MM.1S (cell line): ENCODE measurements around the gene CCNA2.

Source experiments
- DNase-seq: peaks from one replicate; pipeline ENCODE4 v3.0.0-alpha.2; 2015
- H2AFZ ChIP-seq: fragments of 300-600 bp; sonication (generic); 2 replicates; pipeline ENCODE4 v1.6.0; 2016; ENCODE audit warnings: antibody characterized with exemption, low read length
- H3F3A ChIP-seq: fragments of 300-600 bp; sonication (generic); 2 replicates; pipeline ENCODE4 v1.6.1; 2016; ENCODE audit warnings: mild to moderate bottlenecking, antibody characterized with exemption, low read length, moderate library complexity, mixed read lengths; ENCODE audit not compliant: insufficient read depth
- H3K27ac ChIP-seq: fragments of 300-600 bp; sonication (generic); 2 replicates; pipeline ENCODE4 v1.5.1; 2016; ENCODE audit warnings: mild to moderate bottlenecking, low read length
- H3K27me3 ChIP-seq: fragments of 300-600 bp; sonication (generic); replicated peaks from 2 replicates; pipeline ENCODE4 v1.6.0; 2016; ENCODE audit warnings: low read length; ENCODE audit not compliant: insufficient read depth
- H3K36me3 ChIP-seq: fragments of 300-600 bp; sonication (generic); replicated peaks from 2 replicates; pipeline ENCODE4 v1.6.1; 2016; ENCODE audit warnings: mild to moderate bottlenecking, low read length, mixed read lengths; ENCODE audit not compliant: insufficient read depth
- H3K4me1 ChIP-seq: fragments of 300-600 bp; sonication (generic); 2 replicates; pipeline ENCODE4 v1.6.1; 2016; ENCODE audit warnings: low read length, mixed read lengths
- H3K4me2 ChIP-seq: fragments of 300-600 bp; sonication (generic); 2 replicates; pipeline ENCODE4 v1.6.0; 2016; ENCODE audit warnings: low read depth, low read length
- H3K4me3 ChIP-seq: fragments of 300-600 bp; sonication (generic); 2 replicates; pipeline ENCODE4 v1.5.1; 2016; ENCODE audit warnings: low read length, mixed read lengths
- H3K79me2 ChIP-seq: fragments of 300-600 bp; sonication (generic); 2 replicates; pipeline ENCODE4 v1.6.1; 2016; ENCODE audit warnings: mixed run types, low read length, mixed read lengths
- H3K9ac ChIP-seq: fragments of 300-600 bp; sonication (generic); 2 replicates; pipeline ENCODE4 v1.6.1; 2016; ENCODE audit warnings: low read length, mixed read lengths
- H3K9me2 ChIP-seq: fragments of 300-600 bp; sonication (generic); replicated peaks from 2 replicates; pipeline ENCODE4 v1.6.1; 2016; ENCODE audit warnings: mild to moderate bottlenecking, low read length, mixed read lengths; ENCODE audit not compliant: insufficient read depth
- H3K9me3 ChIP-seq: fragments of 300-600 bp; sonication (generic); replicated peaks from 2 replicates; pipeline ENCODE4 v1.6.1; 2016; ENCODE audit warnings: mild to moderate bottlenecking, low read length, mixed read lengths; ENCODE audit not compliant: insufficient read depth
- H4K20me1 ChIP-seq: fragments of 300-600 bp; sonication (generic); 2 replicates; pipeline ENCODE4 v1.6.1; 2016; ENCODE audit warnings: mild to moderate bottlenecking, low read length, moderate library complexity, mixed read lengths; ENCODE audit not compliant: insufficient read depth
- EZH2 ChIP-seq: fragments of 300-600 bp; sonication (generic); optimal IDR thresholded peaks from 2 replicates; pipeline ENCODE3; 2017; ENCODE audit warnings: low read depth, mild to moderate bottlenecking, antibody characterized with exemption, low read length, mixed read lengths
- EZH2phosphoT487 ChIP-seq: fragments of 300-600 bp; sonication (generic); IDR thresholded peaks from 2 replicates; pipeline ENCODE4 v1.6.1; 2018; ENCODE audit warnings: antibody characterized with exemption, low read length
- TF ChIP-seq, protein P1 (sequence below): fragments of 300-600 bp; sonication (generic); IDR thresholded peaks from 2 replicates; pipeline ENCODE4 v1.5.1; 2016; ENCODE audit warnings: antibody characterized with exemption, low read length, mixed read lengths

The CCNA2 gene

DNA sequence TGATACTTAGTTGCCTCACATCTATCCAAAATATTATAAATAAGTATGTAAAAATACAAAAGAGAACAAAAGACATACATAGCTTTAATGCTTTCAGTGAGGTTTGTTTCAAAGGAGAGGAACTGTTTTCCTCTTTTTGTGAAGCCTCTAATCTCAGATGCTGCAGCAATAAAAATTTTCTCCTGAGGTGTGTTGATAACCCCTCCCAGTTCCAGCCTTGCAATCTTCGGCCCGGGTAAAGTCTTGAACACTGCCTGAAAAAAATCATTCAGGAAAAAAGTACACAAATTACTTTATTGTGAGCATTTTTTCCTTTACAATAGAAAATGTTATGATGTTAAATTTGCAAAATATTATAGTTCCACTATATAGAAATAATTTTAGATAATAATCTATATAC, 37.7 kb upstream of the CCNA2 start:
- H2AFZ ChIP-seq, result no peak overlapping the region
- H4K20me1 ChIP-seq, result no peaks in the 10 kb centered on the region
- no peak overlapping the region for H3K4me3 ChIP-seq
- H3K4me1 ChIP-seq, result no peaks in the 10 kb centered on the region
- H3K9me3 ChIP-seq, result no peaks in the 10 kb centered on the region
- no peak overlapping the region for H3K4me2 ChIP-seq
- H3K36me3 ChIP-seq, result no peaks in the 10 kb centered on the region; the same call in none of the 2 replicates
- no peaks in the 10 kb centered on the region for H3K9me2 ChIP-seq
- no peak for DNase-seq
- no peak overlapping the region for H3K9ac ChIP-seq
- no peaks in the 10 kb centered on the region for H3K27me3 ChIP-seq
- no peaks in the 10 kb centered on the region for H3F3A ChIP-seq
- no peak overlapping the region for H3K27ac ChIP-seq
- TF ChIP-seq EZH2phosphoT487, result no peak
- TF ChIP-seq, protein P1, sequence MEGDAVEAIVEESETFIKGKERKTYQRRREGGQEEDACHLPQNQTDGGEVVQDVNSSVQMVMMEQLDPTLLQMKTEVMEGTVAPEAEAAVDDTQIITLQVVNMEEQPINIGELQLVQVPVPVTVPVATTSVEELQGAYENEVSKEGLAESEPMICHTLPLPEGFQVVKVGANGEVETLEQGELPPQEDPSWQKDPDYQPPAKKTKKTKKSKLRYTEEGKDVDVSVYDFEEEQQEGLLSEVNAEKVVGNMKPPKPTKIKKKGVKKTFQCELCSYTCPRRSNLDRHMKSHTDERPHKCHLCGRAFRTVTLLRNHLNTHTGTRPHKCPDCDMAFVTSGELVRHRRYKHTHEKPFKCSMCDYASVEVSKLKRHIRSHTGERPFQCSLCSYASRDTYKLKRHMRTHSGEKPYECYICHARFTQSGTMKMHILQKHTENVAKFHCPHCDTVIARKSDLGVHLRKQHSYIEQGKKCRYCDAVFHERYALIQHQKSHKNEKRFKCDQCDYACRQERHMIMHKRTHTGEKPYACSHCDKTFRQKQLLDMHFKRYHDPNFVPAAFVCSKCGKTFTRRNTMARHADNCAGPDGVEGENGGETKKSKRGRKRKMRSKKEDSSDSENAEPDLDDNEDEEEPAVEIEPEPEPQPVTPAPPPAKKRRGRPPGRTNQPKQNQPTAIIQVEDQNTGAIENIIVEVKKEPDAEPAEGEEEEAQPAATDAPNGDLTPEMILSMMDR, result no peak
- TF ChIP-seq EZH2, result no peak
- no peaks in the 10 kb centered on the region for H3K79me2 ChIP-seq

DNA sequence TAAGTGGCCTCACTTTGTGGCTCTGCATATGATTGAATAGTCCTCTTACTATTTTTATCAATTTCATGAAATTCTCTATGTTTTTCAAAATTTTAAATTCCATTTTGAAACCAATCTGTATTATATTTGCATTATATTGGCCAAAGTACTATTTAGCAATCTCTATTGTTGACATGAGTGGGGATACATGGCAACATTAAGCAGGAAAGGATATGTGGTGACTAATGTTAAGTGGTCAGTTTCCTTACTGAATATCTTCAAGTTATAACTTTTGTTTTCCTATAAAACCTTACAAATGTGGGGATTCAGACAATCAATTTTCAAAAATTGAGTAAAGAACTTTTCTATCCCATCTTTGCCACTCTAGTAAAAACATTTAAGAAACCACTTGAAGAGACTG, 36.4 kb upstream of the CCNA2 start:
- no peak overlapping the region for H2AFZ ChIP-seq
- no peak for DNase-seq
- H4K20me1 ChIP-seq, result no peaks in the 10 kb centered on the region
- H3K36me3 ChIP-seq, result no peaks in the 10 kb centered on the region; the same call in none of the 2 replicates
- no peaks in the 10 kb centered on the region for H3K9me3 ChIP-seq
- H3K4me3 ChIP-seq, result no peak overlapping the region
- H3F3A ChIP-seq, result no peaks in the 10 kb centered on the region
- no peak overlapping the region for H3K27ac ChIP-seq
- no peak overlapping the region for H3K4me2 ChIP-seq
- no peaks in the 10 kb centered on the region for H3K9me2 ChIP-seq
- H3K4me1 ChIP-seq, result no peaks in the 10 kb centered on the region
- no peaks in the 10 kb centered on the region for H3K27me3 ChIP-seq
- no peak overlapping the region for H3K9ac ChIP-seq
- H3K79me2 ChIP-seq, result no peaks in the 10 kb centered on the region
- no peak for TF ChIP-seq EZH2
- TF ChIP-seq EZH2phosphoT487, result no peak
- TF ChIP-seq, protein P1, result no peak

DNA sequence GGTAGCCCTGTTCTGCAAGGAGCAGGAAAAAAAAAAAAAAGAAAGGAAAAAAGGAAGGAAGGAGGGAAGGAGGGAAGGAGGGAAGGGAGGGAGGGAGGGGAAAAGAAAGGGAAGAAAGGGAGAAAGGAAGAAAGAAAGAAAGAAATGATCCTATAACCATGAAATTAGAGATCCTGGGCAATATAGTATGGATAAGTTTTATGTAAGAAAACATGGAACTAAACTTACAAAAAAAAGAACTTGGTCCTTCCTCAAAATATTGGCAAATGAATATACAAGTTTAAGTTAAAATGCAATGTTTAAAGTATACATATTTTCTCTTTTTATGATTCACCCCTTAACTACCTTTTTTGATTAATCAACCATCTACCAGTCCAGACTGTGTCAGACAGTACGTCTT, 27.7 kb upstream of the CCNA2 start:
- H3K36me3 ChIP-seq, result no peaks in the 10 kb centered on the region
- H3K79me2 ChIP-seq, result no peaks in the 10 kb centered on the region
- H2AFZ ChIP-seq, result no peak overlapping the region
- H3K4me1 ChIP-seq, result no peaks in the 10 kb centered on the region
- no peak for DNase-seq
- H3K27ac ChIP-seq, result no peak overlapping the region
- no peaks in the 10 kb centered on the region for H3K27me3 ChIP-seq
- H3K9ac ChIP-seq, result no peak overlapping the region
- no peak overlapping the region for H3K4me3 ChIP-seq
- H4K20me1 ChIP-seq, result no peaks in the 10 kb centered on the region
- no peak for TF ChIP-seq EZH2phosphoT487
- H3K9me3 ChIP-seq, result no peaks in the 10 kb centered on the region
- H3K4me2 ChIP-seq, result no peak overlapping the region
- H3F3A ChIP-seq, result no peaks in the 10 kb centered on the region
- H3K9me2 ChIP-seq, result no peaks in the 10 kb centered on the region

DNA sequence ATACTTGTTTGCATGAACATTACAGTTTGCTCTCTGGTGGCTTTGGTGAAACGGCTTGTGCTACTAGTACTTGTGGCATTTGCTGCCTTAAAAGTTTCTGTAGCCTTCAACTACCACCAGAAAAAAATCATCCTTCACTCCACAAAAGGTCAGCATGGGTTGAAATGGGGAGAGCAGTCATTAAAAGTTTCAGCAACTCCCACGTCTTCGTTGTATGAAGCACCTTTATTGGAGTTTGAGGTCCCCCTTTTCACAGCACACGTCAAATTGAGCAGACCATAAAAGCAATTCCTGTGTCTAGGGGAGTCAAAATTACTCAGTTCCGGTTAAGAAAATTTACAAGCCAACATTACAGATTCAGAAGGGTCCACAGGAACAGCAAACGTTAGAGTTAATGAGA, 23.0 kb upstream of the CCNA2 start:
- Histone ChIP-seq H3K36me3 (no peaks in the 10 kb centered on the region), H3K79me2 (no peaks in the 10 kb centered on the region), H3K9me3 (no peaks in the 10 kb centered on the region), H3K27me3 (no peaks in the 10 kb centered on the region), H3K4me2 (no peak overlapping the region), H3F3A (no peaks in the 10 kb centered on the region), H3K9me2 (no peaks in the 10 kb centered on the region), H3K4me3 (no peak overlapping the region), H3K4me1 (no peaks in the 10 kb centered on the region), H3K9ac (no peak overlapping the region), H3K27ac (no peak overlapping the region), H2AFZ (no peak overlapping the region), H4K20me1 (no peaks in the 10 kb centered on the region)
- TF ChIP-seq, protein P1, result no peak
- TF ChIP-seq EZH2phosphoT487 (no peak), EZH2 (no peak)
- DNase-seq, result no peak
